ENCODE data around the gene IGSF5. TPM values are rescaled to one million over a fixed set of nuclear protein-coding genes. Genes with fewer than 3 reads are reported as not detected.

The IGSF5 gene
- total RNA-seq, 2 experiments from 2014 or later = not detected

GRCh38 chr21:39843483-39843882 lies 98.5 kb downstream of the IGSF5 start:
- POLR2A ChIA-PET = no interaction called here
- H3K27ac Mint-ChIP-seq = no peak overlapping the region

DNA sequence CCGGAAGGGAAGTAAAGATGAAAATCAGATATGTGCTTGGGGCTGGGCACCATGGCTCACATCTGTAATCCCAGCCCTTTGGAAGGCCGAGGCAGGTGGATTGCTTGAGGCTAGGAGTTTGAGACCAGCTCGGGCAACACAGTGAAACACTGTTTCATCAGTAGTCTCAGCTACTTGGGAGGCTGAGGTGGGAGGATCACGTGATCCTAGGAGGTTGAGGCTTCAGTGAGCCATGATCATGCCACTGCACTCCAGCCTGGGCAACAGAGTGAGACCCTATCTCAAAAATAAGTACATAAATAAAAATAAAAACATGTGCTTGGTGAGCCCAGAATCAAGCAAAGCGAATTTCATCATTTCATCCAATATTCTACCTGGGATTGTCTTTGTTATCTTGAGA lies 98.9 kb downstream of the IGSF5 start:
- Mint-ChIP-seq H3K4me3 (no peak overlapping the region), H3K4me1 (ENCODE audit: low read depth) (no peaks in the 10 kb centered on the region), H3K27me3 (no peaks in the 10 kb centered on the region), H3K9me3 (no peaks in the 10 kb centered on the region), H3K27ac (no peak overlapping the region), H3K36me3 (no peaks in the 10 kb centered on the region)
- ChIA-PET POLR2A (no interaction called here), CTCF (no interaction called here)
- DNase-seq = no peak
- intact Hi-C loops (cut with micrococcal nuclease) = no loop called here

More at GRCh38 chr21:39843483-39843882, 98.5 kb downstream of the IGSF5 start:
- Mint-ChIP-seq H3K27me3 (no peaks in the 10 kb centered on the region), H3K4me3 (no peak overlapping the region), H3K4me1 (ENCODE audit: low read depth) (no peaks in the 10 kb centered on the region), H3K9me3 (no peaks in the 10 kb centered on the region), H3K36me3 (no peaks in the 10 kb centered on the region)
- CTCF ChIA-PET = no interaction called here
- intact Hi-C loops (cut with micrococcal nuclease) = no loop called here
- DNase-seq = no peak

DNA sequence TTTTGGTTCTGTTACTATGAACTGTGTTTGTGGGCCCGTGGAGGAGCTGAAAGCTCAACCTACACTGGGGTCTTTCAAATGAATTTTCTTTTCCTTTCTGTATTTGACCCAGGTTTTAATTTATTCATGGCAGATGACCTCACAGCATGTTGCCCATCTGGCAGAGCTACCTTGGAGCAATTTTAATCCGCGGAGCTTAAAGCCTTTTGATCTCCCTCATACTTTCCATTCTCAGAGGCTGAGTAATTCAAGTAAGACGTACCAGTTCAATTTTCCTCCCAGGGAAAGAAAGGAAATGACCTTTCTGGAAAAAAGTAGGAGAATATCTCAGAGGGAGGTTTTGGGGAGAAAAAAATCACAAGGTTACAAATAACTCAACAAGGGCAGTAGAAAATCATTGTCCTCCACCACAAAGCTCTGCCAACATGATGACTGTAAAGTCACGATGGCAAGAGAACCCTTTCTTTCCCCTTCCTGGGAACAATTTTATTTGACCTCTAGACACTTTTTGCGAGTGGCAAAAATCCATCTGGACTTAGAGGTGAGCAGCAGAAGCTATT lies 100.7 kb downstream of the IGSF5 start:
- Mint-ChIP-seq H3K27me3 (no peaks in the 10 kb centered on the region), H3K4me1 (ENCODE audit: low read depth) (no peaks in the 10 kb centered on the region), H3K36me3 (no peaks in the 10 kb centered on the region), H3K9me3 (no peaks in the 10 kb centered on the region), H3K4me3 (no peak overlapping the region), H3K27ac (no peak overlapping the region)
- ChIA-PET POLR2A (no interaction called here), CTCF (no interaction called here)
- no peak for DNase-seq
- intact Hi-C loops (cut with micrococcal nuclease) = no loop called here

GRCh38 chr21:39847877-39848276 lies 102.9 kb downstream of the IGSF5 start:
- DNase-seq = no peak
- H3K27me3 Mint-ChIP-seq = no peaks in the 10 kb centered on the region

DNA sequence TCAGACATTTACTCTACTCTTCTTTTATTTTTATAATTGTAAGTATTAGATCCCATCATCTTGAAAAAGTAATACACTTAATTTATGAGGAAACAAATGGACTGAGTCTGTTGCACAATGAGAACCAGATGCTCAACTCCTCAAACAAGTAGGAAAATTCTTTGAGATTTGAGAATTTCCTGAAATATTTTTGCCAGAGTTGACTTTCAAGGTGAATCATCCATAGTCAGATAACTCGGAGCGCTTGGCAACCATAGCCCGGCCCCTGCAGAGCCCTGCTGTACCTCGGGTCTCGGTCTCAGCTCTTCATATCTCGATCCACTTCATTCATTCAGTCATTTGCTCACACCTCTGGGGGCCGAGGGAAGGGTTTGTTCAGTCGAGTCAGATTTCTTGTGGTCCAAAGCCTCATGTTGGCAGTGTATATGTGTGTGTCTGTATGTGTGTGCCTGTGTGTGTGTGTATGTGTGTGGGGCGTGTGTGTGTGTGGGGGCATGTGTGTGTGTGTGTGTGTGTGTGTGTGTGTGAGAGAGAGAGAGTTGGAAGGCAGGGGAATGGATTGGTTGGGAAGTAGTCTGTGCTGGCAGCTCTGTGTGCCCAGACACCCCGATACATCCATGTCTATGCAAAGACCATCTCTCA lies 104.2 kb downstream of the IGSF5 start:
- Mint-ChIP-seq H3K36me3 (no peaks in the 10 kb centered on the region), H3K27me3 (no peaks in the 10 kb centered on the region), H3K4me3 (no peak overlapping the region), H3K4me1 (ENCODE audit: low read depth) (no peaks in the 10 kb centered on the region), H3K9me3 (peaks cover 3% of the 10 kb centered on the region), H3K27ac (no peak overlapping the region)
- intact Hi-C loops (cut with micrococcal nuclease) = no loop called here
- CTCF ChIA-PET = no interaction called here
- POLR2A ChIA-PET = no interaction called here
- no peak for DNase-seq

More at GRCh38 chr21:39847877-39848276, 102.9 kb downstream of the IGSF5 start:
- intact Hi-C loops (cut with micrococcal nuclease) = no loop called here
- H3K4me1 Mint-ChIP-seq (ENCODE audit: low read depth) = no peaks in the 10 kb centered on the region
- no peaks in the 10 kb centered on the region for H3K36me3 Mint-ChIP-seq
- H3K27ac Mint-ChIP-seq = no peak overlapping the region
- ChIA-PET POLR2A (no interaction called here), CTCF (no interaction called here)
- H3K4me3 Mint-ChIP-seq = no peak overlapping the region
- no peaks in the 10 kb centered on the region for H3K9me3 Mint-ChIP-seq

DNA sequence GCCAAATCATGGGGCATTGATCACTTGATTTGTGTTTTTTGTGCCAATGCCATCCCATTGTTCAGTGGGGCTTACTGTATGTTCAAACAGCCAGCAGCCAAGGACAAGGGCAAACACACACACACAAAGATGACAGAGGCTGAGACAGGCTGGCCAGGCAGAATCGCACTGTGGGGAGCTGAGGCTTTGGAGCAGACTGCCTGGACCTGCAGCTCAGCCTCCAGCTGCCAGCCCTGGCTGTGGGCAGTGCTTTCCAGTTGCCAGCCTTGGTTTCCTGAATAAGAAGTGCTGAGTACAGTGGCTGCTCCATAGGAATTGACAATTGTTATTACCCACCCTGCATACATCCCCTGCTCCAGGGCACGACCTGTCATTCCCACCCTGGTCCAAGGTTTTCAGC lies 105.3 kb downstream of the IGSF5 start:
- Mint-ChIP-seq H3K4me3 (no peak overlapping the region), H3K4me1 (ENCODE audit: low read depth) (no peaks in the 10 kb centered on the region), H3K27ac (no peak overlapping the region), H3K9me3 (peaks cover 3% of the 10 kb centered on the region), H3K36me3 (no peaks in the 10 kb centered on the region), H3K27me3 (no peaks in the 10 kb centered on the region)
- CTCF ChIA-PET = no interaction called here
- intact Hi-C loops (cut with micrococcal nuclease) = no loop called here
- no peak for DNase-seq
- POLR2A ChIA-PET = no interaction called here

DNA sequence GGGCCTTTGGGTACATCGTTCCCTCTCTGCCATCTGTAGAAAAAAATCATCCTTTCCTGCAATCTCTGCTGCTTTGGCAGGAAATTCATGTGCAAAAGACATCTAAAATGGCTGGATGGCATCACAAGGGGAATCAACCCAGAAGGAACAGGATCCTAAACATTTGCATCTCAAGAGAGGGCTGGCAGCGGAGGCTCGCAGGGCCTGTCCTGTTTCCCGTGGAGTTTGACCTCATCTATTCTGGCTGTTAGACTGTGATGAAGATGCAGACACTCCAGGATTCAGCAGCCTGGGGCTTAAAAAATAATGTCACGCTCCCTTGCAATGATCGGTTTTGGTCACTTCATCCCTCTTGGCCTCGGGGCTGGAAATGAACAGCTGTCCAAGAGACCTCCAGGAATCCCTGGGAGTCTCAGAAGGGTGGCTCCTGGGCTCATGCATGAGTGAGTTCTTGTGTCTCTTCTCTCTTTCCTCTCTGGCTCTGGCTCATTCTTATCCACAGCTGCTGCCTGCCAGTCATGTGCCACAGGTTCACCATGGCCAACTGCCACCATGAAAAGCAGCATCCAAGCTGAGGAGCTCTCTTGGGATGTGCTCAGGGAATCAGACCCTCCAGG lies 106.1 kb downstream of the IGSF5 start:
- DNase-seq = no peak
- no peak overlapping the region for H3K4me3 Mint-ChIP-seq
- ChIA-PET CTCF (interaction anchor here (2.4 kb wide), 1 partner anchor 16 kb away, joined by 6 read pairs; the partner anchor contains the start of gene PCP4), POLR2A (no interaction called here)
- no peaks in the 10 kb centered on the region for H3K4me1 Mint-ChIP-seq (ENCODE audit: low read depth)
- no peak overlapping the region for H3K27ac Mint-ChIP-seq
- intact Hi-C loops (cut with micrococcal nuclease) = no loop called here
- no peaks in the 10 kb centered on the region for H3K36me3 Mint-ChIP-seq
- H3K27me3 Mint-ChIP-seq = no peaks in the 10 kb centered on the region
- H3K9me3 Mint-ChIP-seq = peaks cover 5% of the 10 kb centered on the region

Other genes starting within 250 kb of the IGSF5 start
- not detected for gene B3GALT5, start 132.2 kb upstream of the IGSF5 start, total RNA-seq
- not detected for gene PCP4, start 122.3 kb downstream of the IGSF5 start, total RNA-seq

Measured in activated CD4-positive, alpha-beta memory T cell treated with anti-CD3 and anti-CD28 coated beads for 36 hours (primary cell).